Mucosa of descending colon (tissue), 3 donors: ENCODE data around the gene FOXL3. TPM values are rescaled to one million over a fixed set of nuclear protein-coding genes. Genes with fewer than 3 reads are reported as not detected.

Experiments
- ATAC-seq: fragments of 200-7000 bp; cut with Tn5 transposase; one replicate; pipeline ENCODE4 v1.9.1; 2020; ENCODE audit warnings: mild to moderate bottlenecking, moderate library complexity
- DNase-seq, 3 donors: peaks; one replicate each; pipeline ENCODE4 v3.0.0-alpha.2; 2020
- H3K36me3 ChIP-seq: fragments of 200-600 bp; one replicate; pipeline ENCODE4 v1.8.0; 2021; ENCODE audit warnings: low read depth, mild to moderate bottlenecking
- H3K4me1 ChIP-seq: fragments of 200-600 bp; one replicate; pipeline ENCODE4 v1.8.0; 2021; ENCODE audit warnings: low read depth, mild to moderate bottlenecking
- H3K4me3 ChIP-seq: fragments of 200-600 bp; one replicate; pipeline ENCODE4 v1.8.0; 2021; ENCODE audit warnings: mild to moderate bottlenecking
- H3K9me3 ChIP-seq: fragments of 200-600 bp; one replicate; pipeline ENCODE4 v1.8.0; 2021; ENCODE audit warnings: mild to moderate bottlenecking
- intact Hi-C, 2 donors: fragments of 100-400 bp; cut with DNase I in 1 of 2; cut with micrococcal nuclease in 1 of 2; formaldehyde crosslinking; loops; one replicate each; pipeline versions ENCODE4 v1.11.0 to v1.11.1; 2022; cut with DNase I, micrococcal nuclease
- total RNA-seq, 3 donors: library from RNA; stranded (reverse); fragmentation: NEBNext Ultra II Directional in 2 of 3; extraction: Animal tissue kit (Norgen Biotek cat#: 25700) in 2 of 3; gene quantifications; one replicate each; pipeline versions ENCODE4 v1.2.1 to v1.2.4, GENCODE V29; 2021 to 2023
- TF ChIP-seq, protein P1 (sequence below): fragments of 200-600 bp; IDR thresholded peaks from one replicate; pipeline ENCODE4 v1.8.0; 2022; ENCODE audit warnings: antibody characterized with exemption, mild to moderate bottlenecking
- donor health status: DM: no; HTN: no; CAD: no; lungs with moderate emphysema.
- donor health status: DM: no; HTN: no; CAD: no.
- donor health status: DM: no; HTN: yes; CAD: no.

FOXL3 gene
- total RNA-seq, 3 donors from 2014 or later, result 0.43 TPM; not detected in 2

DNA sequence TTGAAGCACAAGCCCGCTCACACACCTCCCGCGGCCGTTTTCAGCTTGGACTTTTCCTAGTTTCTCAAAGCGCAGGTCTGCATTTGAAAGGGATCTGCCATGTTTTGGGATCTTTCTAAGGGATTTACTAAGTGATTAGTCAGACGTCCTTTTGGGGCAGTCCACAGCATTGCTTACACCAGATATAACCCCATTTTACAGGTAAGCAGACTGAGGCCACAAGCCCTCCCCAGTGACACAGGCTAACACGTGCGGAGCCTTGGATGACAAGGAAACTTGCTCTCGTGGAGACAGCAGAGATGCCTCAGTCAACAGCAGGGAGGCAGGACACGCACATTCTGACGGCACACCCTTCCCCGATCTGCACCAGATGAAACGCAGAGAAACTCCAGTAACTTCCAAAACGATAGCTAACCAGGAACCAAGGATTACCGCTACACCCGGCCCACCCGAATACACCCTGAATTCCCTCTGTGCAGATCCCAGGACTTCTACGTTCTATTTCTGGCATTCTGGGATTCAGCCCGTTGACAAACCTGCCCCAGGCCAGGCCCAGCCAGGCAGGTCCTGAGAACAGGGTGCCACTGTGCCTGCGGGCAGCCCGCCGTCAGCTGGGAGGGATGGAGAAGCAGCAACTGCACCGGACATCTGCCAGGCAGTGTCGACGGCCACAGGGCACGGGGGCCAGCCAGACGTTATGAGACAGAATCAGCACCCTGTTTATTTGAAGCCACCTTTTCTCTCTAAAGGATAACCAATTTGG, 27.9 kb downstream of the FOXL3 start:
- peak in 2 of 3 donors; percentile 45 to 51 for DNase-seq

DNA sequence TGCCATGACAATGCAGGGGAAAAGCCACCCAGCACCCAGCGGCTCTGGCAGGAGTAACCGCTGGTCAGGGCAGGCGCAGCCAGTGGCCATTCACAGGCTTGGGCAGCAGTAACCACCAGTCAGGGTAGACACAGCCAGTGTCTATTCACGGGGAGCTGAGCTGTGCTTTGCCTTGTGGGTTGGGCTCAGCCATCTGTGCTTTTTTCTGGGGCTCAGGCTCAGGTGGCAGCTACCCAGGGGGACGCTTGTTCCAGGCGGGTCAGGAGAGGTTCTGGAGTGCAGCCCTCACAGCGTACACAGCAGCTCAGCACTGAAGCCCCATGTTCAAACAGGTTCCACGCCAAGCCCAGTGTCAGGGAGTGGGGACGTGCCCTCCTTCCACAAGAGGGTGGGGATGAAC, 28.5 kb downstream of the FOXL3 start:
- DNase-seq (peak in 2 of 3 donors; percentile 48 to 58), ATAC-seq (no peak)
- peaks cover 54% of the 10 kb centered on the region for H3K4me1 ChIP-seq

More for the DNA sequence above, 27.9 kb downstream of the FOXL3 start:
- intact Hi-C loops, result no loop called here
- Histone ChIP-seq H3K4me1 (peaks cover 52% of the 10 kb centered on the region), H3K9me3 (no peaks in the 10 kb centered on the region), H3K36me3 (peaks cover 4% of the 10 kb centered on the region), H3K4me3 (no peak overlapping the region)
- ATAC-seq, result no peak
- TF ChIP-seq, protein P1, sequence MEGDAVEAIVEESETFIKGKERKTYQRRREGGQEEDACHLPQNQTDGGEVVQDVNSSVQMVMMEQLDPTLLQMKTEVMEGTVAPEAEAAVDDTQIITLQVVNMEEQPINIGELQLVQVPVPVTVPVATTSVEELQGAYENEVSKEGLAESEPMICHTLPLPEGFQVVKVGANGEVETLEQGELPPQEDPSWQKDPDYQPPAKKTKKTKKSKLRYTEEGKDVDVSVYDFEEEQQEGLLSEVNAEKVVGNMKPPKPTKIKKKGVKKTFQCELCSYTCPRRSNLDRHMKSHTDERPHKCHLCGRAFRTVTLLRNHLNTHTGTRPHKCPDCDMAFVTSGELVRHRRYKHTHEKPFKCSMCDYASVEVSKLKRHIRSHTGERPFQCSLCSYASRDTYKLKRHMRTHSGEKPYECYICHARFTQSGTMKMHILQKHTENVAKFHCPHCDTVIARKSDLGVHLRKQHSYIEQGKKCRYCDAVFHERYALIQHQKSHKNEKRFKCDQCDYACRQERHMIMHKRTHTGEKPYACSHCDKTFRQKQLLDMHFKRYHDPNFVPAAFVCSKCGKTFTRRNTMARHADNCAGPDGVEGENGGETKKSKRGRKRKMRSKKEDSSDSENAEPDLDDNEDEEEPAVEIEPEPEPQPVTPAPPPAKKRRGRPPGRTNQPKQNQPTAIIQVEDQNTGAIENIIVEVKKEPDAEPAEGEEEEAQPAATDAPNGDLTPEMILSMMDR, result no peak

DNA sequence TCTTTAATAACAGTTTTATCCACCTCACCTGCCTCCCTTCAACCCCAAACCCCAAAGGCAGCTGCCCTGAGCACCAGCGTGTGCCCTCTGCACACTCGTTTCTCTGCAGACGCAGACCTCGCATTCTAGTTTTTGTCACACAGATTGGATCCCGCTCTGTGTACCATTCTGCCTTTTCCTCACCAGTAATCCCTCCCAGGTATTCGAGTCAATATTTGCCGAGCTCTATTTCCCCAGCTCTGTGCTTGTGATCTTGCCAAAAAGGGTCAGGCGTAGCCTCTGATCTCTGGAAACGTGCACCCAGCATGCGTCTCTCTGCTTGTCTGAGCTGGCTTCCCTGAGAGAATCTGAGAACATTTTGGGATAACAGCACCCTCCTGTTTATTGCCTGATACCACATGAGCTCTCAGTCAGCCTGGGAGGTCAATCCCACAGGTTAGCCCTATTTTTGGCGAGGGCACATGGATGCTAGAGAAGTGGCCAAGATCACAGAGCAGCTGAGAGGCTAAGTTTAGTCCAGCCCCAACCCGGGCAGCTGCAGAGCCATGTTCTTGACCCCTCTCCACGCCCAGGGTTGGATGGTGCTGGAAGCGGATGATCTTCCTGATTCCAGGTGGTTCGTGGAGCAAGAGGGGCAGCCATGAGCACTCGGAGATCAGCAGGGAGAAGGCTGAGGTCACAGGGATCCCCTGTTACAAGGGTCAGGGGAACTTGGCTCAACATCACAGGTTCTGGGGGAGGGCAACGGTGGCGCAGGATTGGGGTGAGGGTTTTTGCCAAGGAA, 29.1 kb downstream of the FOXL3 start:
- Histone ChIP-seq H3K4me1 (peaks cover 54% of the 10 kb centered on the region), H3K36me3 (peaks cover 4% of the 10 kb centered on the region), H3K4me3 (no peak overlapping the region), H3K9me3 (no peaks in the 10 kb centered on the region)
- DNase-seq, result peak; percentile 51 to 77 (median 59)
- intact Hi-C loops, result no loop called here
- ATAC-seq, result peak; percentile 24
- TF ChIP-seq, protein P1, result no peak

More for the DNA sequence above, 28.5 kb downstream of the FOXL3 start:
- Histone ChIP-seq H3K36me3 (peaks cover 4% of the 10 kb centered on the region), H3K9me3 (no peaks in the 10 kb centered on the region), H3K4me3 (no peak overlapping the region)
- intact Hi-C loops, result no loop called here
- TF ChIP-seq, protein P1, result no peak

DNA sequence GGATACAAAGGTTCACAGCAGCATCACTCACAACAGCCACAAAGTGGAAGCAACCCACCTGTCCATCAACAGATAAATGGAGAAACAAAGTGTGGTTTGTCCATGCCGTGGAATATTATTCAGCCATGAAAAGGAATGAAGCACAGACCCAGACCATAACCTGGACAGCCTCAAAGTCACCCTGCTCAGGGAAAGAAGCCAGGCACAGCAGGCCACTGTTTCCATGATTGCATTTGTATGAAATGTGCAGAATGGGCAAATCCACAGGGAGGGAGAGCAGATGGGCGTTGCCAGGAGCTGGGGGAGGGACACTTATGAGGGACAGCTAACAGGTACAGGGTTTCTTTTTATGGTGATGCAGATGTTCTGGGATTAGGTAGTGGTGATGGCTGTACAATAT, 30.3 kb downstream of the FOXL3 start:
- ATAC-seq (peak; percentile 5), DNase-seq (peak; percentile 57 to 66 (median 61))
- no peaks in the 10 kb centered on the region for H3K9me3 ChIP-seq
- peaks cover 4% of the 10 kb centered on the region for H3K36me3 ChIP-seq
- no peak overlapping the region for H3K4me3 ChIP-seq
- intact Hi-C loops, result loop anchor here (5.0 to 10.0 kb wide), 3 partner anchors 185 to 455 kb away; no protein-coding TSS in a partner anchor
- H3K4me1 ChIP-seq, result peaks cover 54% of the 10 kb centered on the region
- TF ChIP-seq, protein P1, result no peak

DNA sequence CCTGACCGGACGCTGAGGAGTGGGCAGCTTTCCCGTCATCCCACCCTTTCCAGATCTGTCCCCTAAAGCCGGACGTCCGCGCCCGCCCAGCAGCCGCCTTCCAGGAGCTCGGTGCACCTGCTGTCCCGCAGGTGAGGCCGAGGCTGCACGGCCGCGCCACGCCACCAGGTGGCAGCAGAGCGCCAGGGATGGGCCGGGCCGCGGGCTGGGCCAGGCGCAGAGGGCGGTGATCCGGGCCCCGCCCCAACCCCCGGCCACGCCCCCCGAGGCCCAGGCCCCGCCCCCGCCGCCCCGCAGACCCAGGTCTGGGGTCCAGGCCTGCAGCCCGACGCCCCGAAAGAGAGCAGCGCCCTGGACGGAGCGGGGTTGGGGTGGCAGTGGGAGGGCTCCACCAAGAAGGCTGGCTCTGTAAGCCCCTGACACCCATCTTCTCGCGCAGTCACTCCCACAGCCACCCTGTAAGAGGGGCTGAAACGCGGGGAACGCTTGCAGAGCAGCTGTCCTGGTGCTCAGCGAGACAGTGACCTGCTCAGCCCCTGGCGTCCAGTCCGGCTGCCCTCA, 32.2 kb downstream of the FOXL3 start:
- Histone ChIP-seq H3K4me3 (no peak overlapping the region), H3K36me3 (peaks cover 4% of the 10 kb centered on the region), H3K4me1 (peaks cover 50% of the 10 kb centered on the region), H3K9me3 (peaks cover 3% of the 10 kb centered on the region)
- intact Hi-C loops, result loop anchor here (5.0 to 10.0 kb wide), 3 partner anchors 183 to 453 kb away; no protein-coding TSS in a partner anchor
- TF ChIP-seq, protein P1, result peak; percentile 94
- DNase-seq (peak; percentile 84 to 97 (median 93)), ATAC-seq (peak; percentile 79)
